ENCODE measurements around the gene HECW1.
A peak's percentile ranks its signal among the peaks of the same experiment; 100 is the strongest.
"Not testable (repeated sequence)": the region's sequence is repeated elsewhere in the genome, so short reads cannot be mapped to it uniquely, and the experiment has no call there.

Gene HECW1

GRCh38 chr7:43112459-43112940 lies at the start of gene HECW1:
TSS of gene HECW1 (plus strand) at chr7:43112647. CDS start at chr7:43243906, 131,259 bp downstream.
- H3K4me3 ChIP-seq (ENCODE audit: control insufficient read depth, low read depth, low read length), result peak within 1 kb of the TSS; percentile 21
- no peak for TF ChIP-seq CTCF (conservative IDR thresholded peaks at IDR 0.05; ENCODE audit: control insufficient read depth, insufficient read depth, low read depth, low read length)
- no peak for DNase-seq (ENCODE audit: low read depth)

- TF ChIP-seq CTCF (conservative IDR thresholded peaks at IDR 0.05; ENCODE audit: control insufficient read depth, insufficient read depth, low read depth, low read length), result peak; percentile 42
- H3K4me3 ChIP-seq (ENCODE audit: control insufficient read depth, low read depth, low read length), result no peak overlapping the region
- DNase-seq (ENCODE audit: low read depth), result peak; percentile 11
These were observed 40.8 kb upstream of the HECW1 start for GRCh38 chr7:43071604-43072003.

DNA sequence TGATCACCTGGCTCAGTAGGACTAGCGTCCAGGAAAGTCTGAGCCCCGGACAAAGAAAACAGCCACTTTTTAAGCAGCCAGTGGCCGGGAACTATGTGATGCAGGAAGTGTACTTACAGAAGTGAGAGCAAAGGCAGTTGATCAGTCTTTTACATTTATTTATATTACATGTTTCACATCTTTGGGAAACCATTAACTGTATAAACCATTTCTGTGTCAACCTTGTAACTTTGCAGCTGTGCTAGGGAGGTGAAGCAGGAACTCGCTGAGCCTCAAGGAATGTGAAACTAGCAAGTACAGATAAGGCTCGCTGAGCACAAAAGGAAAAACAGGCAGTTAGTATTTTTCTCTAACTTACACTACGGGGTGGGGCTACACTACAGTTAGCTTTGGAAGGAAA lies 39.9 kb upstream of the HECW1 start:
- no peak for TF ChIP-seq CTCF (conservative IDR thresholded peaks at IDR 0.05; ENCODE audit: control insufficient read depth, insufficient read depth, low read depth, low read length)
- H3K4me3 ChIP-seq (ENCODE audit: control insufficient read depth, low read depth, low read length), result no peak overlapping the region
- DNase-seq (ENCODE audit: low read depth), result no peak

GRCh38 chr7:43073811-43074210 lies 38.6 kb upstream of the HECW1 start:
- not testable (repeated sequence) for H3K4me3 ChIP-seq (ENCODE audit: control insufficient read depth, low read depth, low read length); DNase-seq (ENCODE audit: low read depth)

GRCh38 chr7:43076189-43076605 lies 36.2 kb upstream of the HECW1 start:
- no peak overlapping the region for H3K4me3 ChIP-seq (ENCODE audit: control insufficient read depth, low read depth, low read length)
- DNase-seq (ENCODE audit: low read depth), result peak; percentile 63

DNA sequence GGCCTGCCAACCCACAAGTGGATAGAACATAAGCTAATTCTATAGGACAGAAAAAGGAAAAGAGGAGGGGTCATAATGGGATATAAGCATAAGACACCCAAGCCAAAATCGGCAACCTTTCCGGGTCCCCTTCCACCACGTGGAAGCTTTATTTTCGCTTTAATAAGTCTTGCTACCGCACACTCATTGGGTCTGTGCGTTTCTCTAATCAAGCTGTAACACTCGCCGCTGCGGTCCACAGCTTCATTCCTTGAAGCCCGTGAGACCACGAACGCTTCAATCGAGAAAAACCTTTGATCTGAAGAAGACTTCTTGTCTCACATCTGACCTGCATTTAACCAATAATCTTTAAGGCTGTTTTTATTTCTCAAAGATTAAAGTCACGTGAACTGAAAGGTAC lies 35.8 kb upstream of the HECW1 start:
- H3K4me3 ChIP-seq (ENCODE audit: control insufficient read depth, low read depth, low read length), result no peak overlapping the region
- TF ChIP-seq CTCF (conservative IDR thresholded peaks at IDR 0.05; ENCODE audit: control insufficient read depth, insufficient read depth, low read depth, low read length), result no peak
- no peak for DNase-seq (ENCODE audit: low read depth)

More at GRCh38 chr7:43076189-43076605, 36.2 kb upstream of the HECW1 start:
- TF ChIP-seq CTCF (conservative IDR thresholded peaks at IDR 0.05; ENCODE audit: control insufficient read depth, insufficient read depth, low read depth, low read length), result no peak

GRCh38 chr7:43077285-43077684 lies 35.2 kb upstream of the HECW1 start:
- no peak overlapping the region for H3K4me3 ChIP-seq (ENCODE audit: control insufficient read depth, low read depth, low read length)
- DNase-seq (ENCODE audit: low read depth), result no peak
- TF ChIP-seq CTCF (conservative IDR thresholded peaks at IDR 0.05; ENCODE audit: control insufficient read depth, insufficient read depth, low read depth, low read length), result no peak

Measured in fibroblast of mammary gland (primary cell).